Lower lobe of right lung (tissue), 2 donors: ENCODE measurements around the gene LSM2. TPM values are rescaled to one million over a fixed set of nuclear protein-coding genes. Genes with fewer than 3 reads are reported as not detected.

Experiments used
- ATAC-seq, 2 donors: fragments of 200-7000 bp; cut with Tn5 transposase; one replicate each; pipeline ENCODE4 v1.9.1; 2020 to 2022; ENCODE audit warnings: mild to moderate bottlenecking in 2 of 2, moderate library complexity in 2 of 2
- DNase-seq: peaks from one replicate; pipeline ENCODE4 v3.0.0-alpha.2; 2020
- H3K27ac ChIP-seq: fragments of 200-600 bp; one replicate; pipeline ENCODE4 v1.8.0; 2022
- H3K27me3 ChIP-seq: fragments of 200-600 bp; one replicate; pipeline ENCODE4 v1.8.0; 2022; ENCODE audit warnings: low read depth
- H3K36me3 ChIP-seq: fragments of 200-600 bp; one replicate; pipeline ENCODE4 v1.8.0; 2022; ENCODE audit warnings: mild to moderate bottlenecking
- H3K4me1 ChIP-seq: fragments of 200-600 bp; one replicate; pipeline ENCODE4 v1.8.0; 2022
- H3K4me3 ChIP-seq: fragments of 200-600 bp; one replicate; pipeline ENCODE4 v1.8.0; 2022; ENCODE audit warnings: mild to moderate bottlenecking
- H3K9me3 ChIP-seq: fragments of 200-600 bp; one replicate; pipeline ENCODE4 v1.8.0; 2022
- intact Hi-C: fragments of 100-400 bp; cut with DNase I; formaldehyde crosslinking; loops from one replicate; pipeline ENCODE4 v1.11.0; 2022
- total RNA-seq: library from RNA; stranded (reverse); fragmentation: NEBNext Ultra II Directional; extraction: Animal tissue kit (Norgen Biotek cat#: 25700); gene quantifications from one replicate; pipeline ENCODE4 v1.2.1, GENCODE V29; 2021
- TF ChIP-seq, protein P1 (sequence below): fragments of 200-600 bp; IDR thresholded peaks from one replicate; pipeline ENCODE4 v1.8.0; 2022; ENCODE audit warnings: antibody characterized with exemption, mild to moderate bottlenecking
- donor health status: DM: no; HTN: yes; CAD: no; lungs with severe emphysema.

Gene LSM2
- total RNA-seq, 1 donor from 2014 or later, result 30.5 TPM

- intact Hi-C loops, result loop anchor here (10.0 kb wide), 1 partner anchor 102 kb away; the partner anchor contains the start of gene CLIC1
- DNase-seq, result no peak
- H3K4me1 ChIP-seq, result peaks cover 59% of the 10 kb centered on the region
These were observed 30.0 kb upstream of the LSM2 start for GRCh38 chr6:31836474-31837368.

DNA sequence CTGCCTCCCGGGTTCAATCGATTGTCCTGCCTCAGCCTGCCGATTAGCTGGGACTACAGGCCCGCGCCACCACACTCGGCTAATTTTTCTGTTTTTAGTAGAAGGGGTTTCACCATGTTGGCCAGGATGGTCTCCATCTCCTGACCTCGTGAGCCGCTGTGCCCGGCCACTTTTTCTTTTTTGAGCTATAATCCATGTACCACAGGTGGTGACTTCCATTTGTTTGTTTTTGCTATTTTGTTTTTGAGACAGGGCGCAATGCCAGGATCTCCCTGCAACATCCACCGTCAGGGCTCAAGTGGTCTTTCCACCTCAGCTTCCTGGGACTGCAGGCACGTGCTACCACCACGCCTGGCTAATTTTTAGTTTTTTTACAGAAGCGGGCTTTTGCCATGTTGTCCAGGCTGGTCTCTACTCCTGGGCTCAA lies 29.3 kb upstream of the LSM2 start:
- H3K27ac ChIP-seq, result peak overlapping the region; percentile 96
- intact Hi-C loops, result loop anchor here (10.0 kb wide), 1 partner anchor 101 kb away; the partner anchor contains the start of gene CLIC1
- no peaks in the 10 kb centered on the region for H3K9me3 ChIP-seq
- no peak for ATAC-seq
- peaks cover 46% of the 10 kb centered on the region for H3K36me3 ChIP-seq
- no peak for DNase-seq
- no peaks in the 10 kb centered on the region for H3K27me3 ChIP-seq
- TF ChIP-seq, protein P1, sequence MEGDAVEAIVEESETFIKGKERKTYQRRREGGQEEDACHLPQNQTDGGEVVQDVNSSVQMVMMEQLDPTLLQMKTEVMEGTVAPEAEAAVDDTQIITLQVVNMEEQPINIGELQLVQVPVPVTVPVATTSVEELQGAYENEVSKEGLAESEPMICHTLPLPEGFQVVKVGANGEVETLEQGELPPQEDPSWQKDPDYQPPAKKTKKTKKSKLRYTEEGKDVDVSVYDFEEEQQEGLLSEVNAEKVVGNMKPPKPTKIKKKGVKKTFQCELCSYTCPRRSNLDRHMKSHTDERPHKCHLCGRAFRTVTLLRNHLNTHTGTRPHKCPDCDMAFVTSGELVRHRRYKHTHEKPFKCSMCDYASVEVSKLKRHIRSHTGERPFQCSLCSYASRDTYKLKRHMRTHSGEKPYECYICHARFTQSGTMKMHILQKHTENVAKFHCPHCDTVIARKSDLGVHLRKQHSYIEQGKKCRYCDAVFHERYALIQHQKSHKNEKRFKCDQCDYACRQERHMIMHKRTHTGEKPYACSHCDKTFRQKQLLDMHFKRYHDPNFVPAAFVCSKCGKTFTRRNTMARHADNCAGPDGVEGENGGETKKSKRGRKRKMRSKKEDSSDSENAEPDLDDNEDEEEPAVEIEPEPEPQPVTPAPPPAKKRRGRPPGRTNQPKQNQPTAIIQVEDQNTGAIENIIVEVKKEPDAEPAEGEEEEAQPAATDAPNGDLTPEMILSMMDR, result no peak
- H3K4me1 ChIP-seq, result peaks cover 66% of the 10 kb centered on the region
- H3K4me3 ChIP-seq, result peak overlapping the region; percentile 78

More at GRCh38 chr6:31836474-31837368, 30.0 kb upstream of the LSM2 start:
- ATAC-seq, result no peak
- Histone ChIP-seq H3K36me3 (peaks cover 50% of the 10 kb centered on the region), H3K27ac (peak overlapping the region; percentile 96), H3K27me3 (no peaks in the 10 kb centered on the region), H3K9me3 (no peaks in the 10 kb centered on the region), H3K4me3 (peak overlapping the region; percentile 78)
- TF ChIP-seq, protein P1, result no peak

DNA sequence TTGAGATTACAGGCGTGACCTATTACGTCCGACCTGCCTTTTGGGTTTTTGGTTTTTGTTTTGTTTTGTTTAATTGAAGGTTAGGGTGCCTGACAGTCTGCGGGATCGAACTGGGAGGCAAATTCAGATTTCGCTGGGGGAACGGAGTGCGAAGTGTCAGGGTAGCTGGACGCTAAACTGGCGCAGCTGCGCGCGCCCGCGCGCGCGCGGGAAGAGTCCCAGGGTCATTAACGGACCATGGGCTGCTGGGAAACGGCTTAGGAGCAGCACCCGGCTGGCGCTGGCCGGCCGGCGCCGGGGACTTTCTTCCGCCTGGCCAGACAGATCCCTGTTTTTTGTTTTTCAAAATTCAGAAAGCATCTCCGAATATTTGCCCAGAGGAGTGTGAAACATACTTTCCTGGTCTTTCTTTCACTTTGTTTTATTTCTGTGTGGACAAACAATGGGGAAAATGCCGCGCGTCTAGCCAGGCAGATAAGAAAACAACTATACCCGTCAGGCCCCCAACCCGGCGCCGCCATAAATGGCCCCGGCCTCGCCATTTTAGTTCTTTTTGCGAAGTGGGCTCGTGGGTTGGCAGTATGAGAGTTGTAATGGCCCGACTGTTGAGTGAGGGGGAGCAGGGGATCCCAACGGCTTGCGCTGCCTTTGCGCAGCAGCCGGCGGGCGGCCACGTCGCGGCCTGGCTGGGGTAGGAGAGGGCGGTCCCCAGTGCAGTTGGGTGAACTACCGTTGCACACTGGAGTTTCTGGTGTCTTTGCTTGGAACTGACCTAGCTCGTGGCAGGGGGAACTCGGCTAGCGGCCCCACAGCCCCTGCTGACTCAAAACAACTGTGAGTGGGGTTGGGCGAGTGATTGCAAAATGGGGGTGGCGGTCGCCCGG lies 27.8 kb upstream of the LSM2 start:
- Histone ChIP-seq H3K36me3 (peaks cover 34% of the 10 kb centered on the region), H3K27me3 (no peaks in the 10 kb centered on the region), H3K4me3 (peak overlapping the region; percentile 78), H3K27ac (peak overlapping the region; percentile 96), H3K4me1 (peaks cover 72% of the 10 kb centered on the region), H3K9me3 (no peaks in the 10 kb centered on the region)
- peak; percentile 90 for DNase-seq
- peak; percentile 92 to 93 for ATAC-seq
- intact Hi-C loops, result loop anchor here (10.0 kb wide), 1 partner anchor 100 kb away; the partner anchor contains the start of gene CLIC1
- TF ChIP-seq, protein P1, result no peak

- peaks cover 50% of the 10 kb centered on the region for H3K4me1 ChIP-seq
- no peak for ATAC-seq
- intact Hi-C loops, result loop anchor here (10.0 kb wide), 1 partner anchor 97 kb away; the partner anchor contains the start of gene CLIC1
- no peaks in the 10 kb centered on the region for H3K27me3 ChIP-seq
- no peaks in the 10 kb centered on the region for H3K9me3 ChIP-seq
- peaks cover 3% of the 10 kb centered on the region for H3K36me3 ChIP-seq
- TF ChIP-seq, protein P1, result no peak
- peak; percentile 37 for DNase-seq
- peak overlapping the region; percentile 96 for H3K27ac ChIP-seq
- peak overlapping the region; percentile 74 for H3K4me3 ChIP-seq
These were observed 24.8 kb upstream of the LSM2 start for GRCh38 chr6:31831350-31832215.
